SH-SY5Y (cell line): ENCODE data around the gene ADORA2A.

Source experiments
- GATA2 ChIP-seq: IDR thresholded peaks from 2 replicates; pipeline ENCODE4 v1.6.1; 2011; ENCODE audit warnings: mild to moderate bottlenecking, low read depth, low read length
- GATA3 ChIP-seq: IDR thresholded peaks from 2 replicates; pipeline ENCODE4 v1.6.1; 2011; ENCODE audit warnings: low read depth, mild to moderate bottlenecking, low read length, moderate library complexity

The ADORA2A gene

GRCh38 chr22:24455039-24455438 is 27.6 kb downstream of the ADORA2A start:
- no peak for TF ChIP-seq GATA2
- no peak for TF ChIP-seq GATA3

GRCh38 chr22:24455751-24456426 is 28.5 kb downstream of the ADORA2A start:
- TF ChIP-seq GATA2 (no peak), GATA3 (no peak)

- TF ChIP-seq GATA3 (no peak), GATA2 (no peak)
Measured at GRCh38 chr22:24457894-24458420, 30.6 kb downstream of the ADORA2A start.

- TF ChIP-seq GATA3 (no peak), GATA2 (no peak)
Measured at GRCh38 chr22:24459911-24460310, 32.5 kb downstream of the ADORA2A start.

GRCh38 chr22:24460418-24461089 is 33.2 kb downstream of the ADORA2A start:
- TF ChIP-seq GATA2 (no peak), GATA3 (no peak)

- TF ChIP-seq GATA2 (no peak), GATA3 (no peak)
Measured at GRCh38 chr22:24463071-24463760, 35.8 kb downstream of the ADORA2A start.

GRCh38 chr22:24465566-24465965 is 38.2 kb downstream of the ADORA2A start:
- no peak for TF ChIP-seq GATA3
- TF ChIP-seq GATA2: no peak

- TF ChIP-seq GATA2 (no peak), GATA3 (no peak)
Measured at GRCh38 chr22:24465975-24466374, 38.6 kb downstream of the ADORA2A start.

GRCh38 chr22:24466716-24467328 is 39.4 kb downstream of the ADORA2A start:
- TF ChIP-seq GATA3 (no peak), GATA2 (no peak)

GRCh38 chr22:24467340-24467739 is 39.9 kb downstream of the ADORA2A start:
- TF ChIP-seq GATA2: no peak

GRCh38 chr22:24471570-24471969 is 44.2 kb downstream of the ADORA2A start:
- TF ChIP-seq GATA3: no peak
- no peak for TF ChIP-seq GATA2

- TF ChIP-seq GATA2 (no peak), GATA3 (no peak)
Measured at GRCh38 chr22:24473284-24473683, 45.9 kb downstream of the ADORA2A start.

- no peak for TF ChIP-seq GATA3
- TF ChIP-seq GATA2: no peak
Measured at GRCh38 chr22:24474221-24474620, 46.8 kb downstream of the ADORA2A start.

- TF ChIP-seq GATA2: no peak
- no peak for TF ChIP-seq GATA3
Measured at GRCh38 chr22:24474649-24475255, 47.4 kb downstream of the ADORA2A start.

GRCh38 chr22:24481641-24482040 is 54.2 kb downstream of the ADORA2A start:
- TF ChIP-seq GATA3 (no peak), GATA2 (no peak)
